ENCODE results near the gene ZNF611.
"Not testable (repeated sequence)": the region's sequence is repeated elsewhere in the genome, so short reads cannot be mapped to it uniquely, and the experiment has no call there.

Gene ZNF611

DNA sequence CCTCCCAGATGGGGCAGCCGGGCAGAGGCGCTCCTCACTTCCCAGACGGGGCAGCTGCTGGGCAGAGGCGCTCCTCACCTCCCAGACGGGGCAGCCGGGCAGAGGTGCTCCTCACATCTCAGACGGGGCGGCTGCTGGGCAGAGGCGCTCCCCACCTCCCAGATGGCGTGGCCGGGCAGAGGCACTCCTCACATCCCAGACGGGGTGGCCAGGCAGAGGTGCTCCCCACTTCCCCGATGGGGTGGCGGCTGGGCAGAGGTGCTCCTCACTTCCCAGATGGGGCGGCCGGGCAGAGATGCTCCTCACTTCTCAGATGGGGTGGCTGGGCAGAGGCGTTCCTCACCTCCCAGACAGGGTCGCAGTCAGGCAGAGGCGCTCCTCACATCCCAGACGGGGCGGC is 14.3 kb downstream of the ZNF611 start:
- in situ Hi-C loops (cut with MboI; ENCODE audit: low sequenced_read_pairs), result not testable (repeated sequence)

DNA sequence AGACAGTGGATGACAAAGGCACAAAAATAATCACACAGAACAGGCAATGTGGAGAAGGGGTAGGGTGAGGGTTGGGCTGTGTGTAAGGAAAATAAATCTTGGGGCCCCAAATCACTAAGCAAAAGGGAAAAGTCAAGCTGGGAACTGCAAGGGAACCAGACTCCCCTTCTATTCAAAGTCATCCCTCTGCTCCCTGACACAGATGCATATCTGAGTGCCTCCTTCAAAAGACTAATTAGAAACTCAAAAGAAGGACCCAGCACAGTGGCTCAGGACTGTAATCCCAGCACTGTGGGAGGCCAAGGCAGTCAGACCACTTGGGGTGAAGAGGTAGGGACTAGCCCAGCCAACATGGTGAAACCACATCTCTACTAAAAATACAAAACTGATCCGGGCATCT is 18.3 kb downstream of the ZNF611 start:
- in situ Hi-C loops (cut with MboI; ENCODE audit: low sequenced_read_pairs), result no loop called here

DNA sequence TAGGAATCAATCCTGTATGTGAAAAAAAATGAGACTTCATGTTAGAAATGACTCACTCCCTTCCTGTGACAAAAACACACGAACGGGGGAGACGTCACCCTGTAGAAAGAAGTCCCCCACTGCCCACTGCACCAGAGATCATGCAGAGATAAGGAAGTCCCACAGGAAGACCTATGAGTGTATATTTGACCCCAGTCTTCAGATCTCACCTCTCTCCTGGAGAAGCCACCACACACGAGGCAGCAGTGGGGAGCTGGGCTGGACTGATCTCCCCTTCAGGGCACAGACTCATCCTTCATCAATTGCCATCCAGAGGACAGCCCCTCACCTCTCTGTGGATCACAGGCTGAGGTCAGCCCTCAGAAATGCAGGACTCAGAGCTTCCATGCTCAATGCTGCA is 18.9 kb downstream of the ZNF611 start:
- in situ Hi-C loops (cut with MboI; ENCODE audit: low sequenced_read_pairs), result not testable (repeated sequence)

DNA sequence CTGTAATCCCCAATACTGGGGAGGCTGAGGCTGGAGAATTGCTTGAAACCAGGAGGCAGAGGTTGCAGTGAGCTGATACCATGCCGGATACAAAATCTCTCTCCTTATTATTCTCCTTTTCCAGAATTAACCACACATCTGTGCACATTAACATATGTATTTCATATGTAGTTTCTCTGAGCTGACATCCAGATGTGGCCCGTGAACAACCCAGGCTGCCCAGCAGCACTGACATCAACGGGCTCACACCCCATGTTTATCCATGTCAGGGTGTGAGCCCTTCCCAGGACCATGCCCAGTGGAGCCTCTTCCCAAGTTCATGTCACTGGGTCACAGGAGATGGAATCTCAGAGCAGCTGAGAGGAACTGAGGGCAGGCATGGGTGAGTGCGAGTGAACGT is 19.5 kb downstream of the ZNF611 start:
- in situ Hi-C loops (cut with MboI; ENCODE audit: low sequenced_read_pairs), result not testable (repeated sequence)

DNA sequence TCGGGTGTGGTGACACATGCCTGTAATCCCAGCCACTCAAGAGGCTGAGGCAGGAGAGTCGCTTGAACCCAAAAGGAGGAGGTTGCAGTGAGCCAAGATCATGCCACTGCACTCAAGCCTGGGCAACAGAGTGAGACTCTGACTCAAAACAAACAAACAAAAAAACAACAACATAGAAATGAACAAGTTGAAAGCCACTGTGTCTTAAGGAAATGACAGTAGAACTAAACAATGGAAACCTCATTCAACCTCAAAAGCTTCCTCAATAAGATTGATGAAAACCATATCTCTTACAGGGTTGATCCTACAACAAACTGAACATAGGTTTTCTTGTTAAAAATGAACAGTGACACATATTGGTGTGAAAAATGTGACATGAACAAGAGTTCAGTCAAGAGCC is 21.8 kb downstream of the ZNF611 start:
- in situ Hi-C loops (cut with MboI; ENCODE audit: low sequenced_read_pairs), result not testable (repeated sequence)

DNA sequence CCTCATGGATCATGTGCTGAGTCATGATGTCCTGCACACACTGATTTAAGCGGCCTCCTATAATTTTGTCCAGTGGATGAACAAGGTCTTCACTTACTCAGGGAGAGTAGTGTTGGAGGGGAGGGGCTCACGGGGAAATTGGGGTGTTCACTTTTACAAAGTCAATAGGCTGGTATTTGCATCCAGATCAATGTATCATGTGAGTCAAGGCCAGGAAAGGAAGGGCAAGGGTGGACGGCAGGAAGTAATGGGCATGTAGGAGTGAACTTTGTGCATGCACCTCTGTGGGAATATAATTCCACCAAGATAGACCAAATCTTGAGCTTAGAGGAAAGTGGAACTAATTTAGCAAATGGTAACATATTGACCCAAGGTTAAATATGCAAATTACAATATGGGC is 23.2 kb downstream of the ZNF611 start:
- in situ Hi-C loops (cut with MboI; ENCODE audit: low sequenced_read_pairs), result not testable (repeated sequence)

DNA sequence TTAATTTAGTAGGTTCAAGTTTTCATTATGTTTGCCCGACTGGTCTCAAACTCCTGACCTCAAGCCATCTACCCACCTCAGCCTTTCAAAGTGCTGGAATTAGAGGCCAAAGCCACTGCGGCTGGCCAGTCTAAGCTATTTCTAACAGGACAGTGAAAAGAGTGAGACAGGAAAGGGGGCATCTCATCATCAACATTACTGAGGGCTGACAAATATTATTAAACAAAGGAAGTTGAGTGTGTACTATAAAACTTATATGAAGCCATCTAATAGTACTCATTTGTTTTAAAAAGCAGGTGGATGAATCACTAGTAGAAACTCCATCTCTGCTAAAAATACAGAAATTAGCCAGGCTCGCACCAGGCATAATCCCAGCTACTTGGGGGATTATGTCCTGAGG is 24.3 kb downstream of the ZNF611 start:
- in situ Hi-C loops (cut with MboI; ENCODE audit: low sequenced_read_pairs), result no loop called here

DNA sequence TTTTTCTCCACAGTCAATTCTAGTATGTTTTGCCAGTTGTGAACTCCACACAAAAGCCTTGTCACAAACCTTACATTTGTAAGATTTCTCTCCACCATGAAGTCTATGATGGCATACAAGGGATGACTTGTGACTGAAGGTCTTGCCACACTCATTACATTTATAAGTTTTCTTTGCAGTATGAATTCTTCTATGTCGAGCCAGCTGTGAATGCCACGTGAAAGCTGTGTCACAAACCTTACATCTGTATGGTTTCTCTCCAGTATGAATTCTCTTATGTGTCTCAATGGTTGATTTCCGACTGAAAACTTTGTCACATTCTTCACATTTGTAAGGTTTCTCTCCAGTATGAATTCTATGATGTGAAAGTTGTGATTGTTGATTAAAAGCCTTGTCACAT is 29.2 kb downstream of the ZNF611 start:
- in situ Hi-C loops (cut with MboI; ENCODE audit: low sequenced_read_pairs), result not testable (repeated sequence)

DNA sequence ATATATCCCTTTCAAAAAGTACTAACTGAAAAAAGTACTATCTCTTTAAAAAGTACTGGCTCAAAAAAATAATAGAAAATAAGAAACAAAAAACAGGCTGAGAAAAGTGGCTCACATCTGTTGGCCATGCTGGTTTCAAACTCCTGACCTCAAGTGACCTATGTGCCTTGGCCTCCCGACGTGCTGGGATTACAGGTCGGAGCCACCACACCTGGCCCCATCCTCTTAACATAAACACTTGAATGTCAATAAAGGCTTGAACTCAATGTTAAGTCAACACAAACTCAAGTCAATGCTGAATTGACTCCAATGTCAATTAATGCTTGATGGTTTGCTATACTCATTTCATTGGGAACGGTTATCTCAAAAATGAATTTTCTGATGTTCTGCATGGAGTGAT is 30.9 kb downstream of the ZNF611 start:
- in situ Hi-C loops (cut with MboI; ENCODE audit: low sequenced_read_pairs), result no loop called here

DNA sequence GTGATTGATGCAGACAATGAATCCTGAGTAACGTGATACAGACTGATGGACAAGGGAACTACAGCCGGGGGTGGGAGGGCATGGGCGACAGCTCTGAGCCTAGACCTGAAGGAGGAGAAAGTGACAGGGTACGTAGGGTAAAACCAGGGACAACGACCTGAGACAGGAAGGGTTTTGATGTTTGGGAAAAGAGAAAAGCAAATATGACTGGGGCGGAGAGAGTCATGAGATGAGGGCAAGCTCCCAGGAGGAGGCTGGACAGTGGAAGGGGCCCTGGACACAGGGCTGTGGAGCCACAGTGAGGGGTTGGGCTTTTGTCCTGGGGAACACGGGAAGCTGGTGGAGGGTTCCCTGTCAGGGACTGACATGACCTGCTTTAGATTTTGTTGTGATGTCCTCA is 34.2 kb downstream of the ZNF611 start:
- in situ Hi-C loops (cut with MboI; ENCODE audit: low sequenced_read_pairs), result no loop called here

DNA sequence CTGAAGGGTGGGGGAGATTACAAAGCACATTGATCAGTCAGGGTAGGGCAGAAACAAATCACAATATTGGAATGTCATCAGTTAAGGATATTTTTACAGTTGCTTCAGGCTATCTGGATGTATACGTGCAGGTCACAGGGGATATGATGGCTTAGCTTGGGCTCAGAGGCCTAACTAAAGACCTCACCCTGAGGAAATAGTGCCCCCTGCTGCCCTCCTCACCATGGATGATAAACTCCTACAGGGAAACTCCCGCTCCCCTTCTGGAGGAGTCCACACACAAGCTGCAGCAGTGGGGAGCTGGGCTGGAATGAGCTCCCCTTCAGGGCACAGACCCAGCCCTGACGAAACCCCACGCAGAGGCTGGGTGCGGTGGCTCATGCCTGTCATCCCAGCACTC is 35.3 kb downstream of the ZNF611 start:
- in situ Hi-C loops (cut with MboI; ENCODE audit: low sequenced_read_pairs), result not testable (repeated sequence)

DNA sequence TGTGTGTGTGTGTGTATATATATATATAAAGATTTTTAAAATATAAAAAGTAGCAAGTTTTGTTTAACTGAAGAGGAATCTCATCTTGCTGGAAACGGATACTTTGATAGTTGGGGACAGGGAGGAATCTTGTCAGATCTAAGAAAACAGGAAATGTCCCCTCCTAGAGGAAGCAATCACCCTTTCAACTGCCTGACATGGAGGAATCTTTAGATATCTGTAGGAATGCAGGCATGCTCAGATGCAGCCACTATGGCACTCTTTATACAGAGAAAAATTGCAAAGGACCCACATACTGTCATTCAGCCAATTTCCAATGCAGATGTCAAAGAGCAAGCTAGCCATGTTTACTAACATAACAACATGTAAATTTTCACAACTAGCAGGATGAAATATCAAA is 38.8 kb downstream of the ZNF611 start:
- in situ Hi-C loops (cut with MboI; ENCODE audit: low sequenced_read_pairs), result no loop called here

DNA sequence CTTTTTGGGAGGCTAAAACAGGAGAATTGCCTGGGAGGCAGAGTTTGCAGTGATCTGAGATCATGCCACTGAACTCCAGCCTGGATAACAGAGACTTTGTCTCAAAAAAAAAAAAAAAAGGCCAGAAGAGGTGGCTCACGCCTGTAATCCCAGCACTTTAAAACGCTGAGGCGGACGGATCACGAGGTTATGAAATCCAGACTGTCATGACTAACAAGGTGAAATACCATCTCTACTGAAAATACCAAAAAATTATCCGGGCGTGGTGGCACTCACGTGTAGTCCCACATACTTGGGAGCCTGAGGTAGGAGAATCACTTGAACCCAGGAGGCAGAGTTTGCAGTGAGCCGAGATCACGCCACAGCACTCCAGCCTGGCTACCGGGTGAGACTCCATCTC is 39.9 kb downstream of the ZNF611 start:
- in situ Hi-C loops (cut with MboI; ENCODE audit: low sequenced_read_pairs), result no loop called here

DNA sequence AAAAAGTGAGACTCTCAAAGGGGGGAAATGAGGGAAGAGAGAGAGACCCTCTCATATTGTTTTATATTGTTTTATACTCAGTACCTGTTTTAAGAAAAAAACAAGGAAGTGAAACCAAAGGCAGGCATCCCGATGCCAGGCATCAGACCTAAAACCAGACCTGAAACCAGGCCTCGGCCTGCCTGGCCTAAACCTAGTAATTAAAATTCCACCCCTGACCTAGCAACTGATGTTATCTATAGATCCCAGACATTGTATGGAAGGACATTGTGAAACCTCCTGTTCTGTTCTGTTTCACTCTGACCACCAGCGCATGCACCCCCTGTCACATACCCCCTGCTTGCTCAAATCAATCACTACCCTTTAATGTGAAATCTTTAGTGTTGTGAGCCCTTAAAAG is 40.6 kb downstream of the ZNF611 start:
- in situ Hi-C loops (cut with MboI; ENCODE audit: low sequenced_read_pairs), result not testable (repeated sequence)

DNA sequence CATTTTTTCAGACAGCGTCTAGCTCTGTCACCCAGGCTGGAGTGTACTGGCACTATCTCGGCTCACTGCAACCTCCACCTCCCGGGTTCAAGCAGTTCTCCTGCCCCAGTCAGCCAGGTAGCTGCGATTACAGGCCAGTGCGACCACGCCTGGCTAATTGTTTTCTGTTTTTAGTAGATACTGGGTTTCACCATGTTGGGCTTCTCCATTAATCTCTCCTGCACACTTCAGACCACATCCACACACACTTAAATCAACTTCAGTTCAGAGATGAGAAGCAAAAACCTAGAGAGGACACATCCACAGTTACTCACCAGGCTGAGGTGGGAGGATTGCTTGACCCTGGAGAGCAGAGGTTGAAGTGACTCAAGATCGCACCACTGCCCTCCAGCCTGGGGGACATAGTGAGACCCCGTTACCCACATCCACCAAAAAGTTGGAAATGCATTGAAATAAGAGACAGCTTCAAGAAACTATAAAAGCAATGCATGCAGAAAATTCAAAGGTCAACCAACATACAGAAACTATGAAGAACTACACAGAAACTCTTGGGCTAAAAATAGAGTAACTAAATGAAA is 42.3 kb downstream of the ZNF611 start:
- in situ Hi-C loops (cut with MboI; ENCODE audit: low sequenced_read_pairs), result no loop called here

DNA sequence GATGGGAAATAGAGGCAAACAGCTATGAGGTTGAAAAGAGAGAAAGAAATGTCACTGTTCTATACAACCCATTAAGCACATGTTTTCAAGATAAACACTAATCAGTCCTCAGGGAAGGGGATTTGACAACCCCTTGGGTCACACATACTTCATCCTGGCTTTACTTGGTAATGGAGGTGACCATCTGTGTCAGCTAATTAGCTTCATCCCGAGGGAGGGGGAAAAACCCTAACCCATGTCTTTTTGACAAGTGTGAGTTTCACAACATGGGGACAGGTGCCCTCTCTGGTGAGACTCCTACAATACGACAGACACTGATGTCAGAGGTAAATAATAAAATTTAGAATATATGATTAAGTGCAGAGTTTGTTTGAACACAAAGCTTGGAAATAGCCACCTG is 43.1 kb downstream of the ZNF611 start:
- in situ Hi-C loops (cut with MboI; ENCODE audit: low sequenced_read_pairs), result no loop called here

DNA sequence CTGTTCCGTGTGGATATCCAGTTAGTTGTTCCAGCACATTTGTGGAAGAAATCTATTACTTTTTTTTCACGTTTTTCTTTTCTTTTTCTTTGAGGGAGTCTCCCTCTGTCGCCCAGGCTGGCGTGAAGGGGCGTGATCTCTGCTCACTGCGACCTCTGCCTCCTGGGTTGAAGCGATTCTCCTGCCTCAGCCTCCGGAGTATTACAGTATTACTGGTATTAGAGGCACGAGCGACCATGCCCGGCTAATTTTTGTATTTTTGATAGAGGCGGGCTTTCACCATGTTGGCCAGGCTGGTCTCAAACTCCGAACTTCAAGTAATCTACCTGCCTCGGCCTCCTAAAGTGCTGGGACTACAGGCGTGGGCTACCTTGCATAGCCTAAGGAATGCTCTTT is 43.6 kb downstream of the ZNF611 start:
- in situ Hi-C loops (cut with MboI; ENCODE audit: low sequenced_read_pairs), result no loop called here

DNA sequence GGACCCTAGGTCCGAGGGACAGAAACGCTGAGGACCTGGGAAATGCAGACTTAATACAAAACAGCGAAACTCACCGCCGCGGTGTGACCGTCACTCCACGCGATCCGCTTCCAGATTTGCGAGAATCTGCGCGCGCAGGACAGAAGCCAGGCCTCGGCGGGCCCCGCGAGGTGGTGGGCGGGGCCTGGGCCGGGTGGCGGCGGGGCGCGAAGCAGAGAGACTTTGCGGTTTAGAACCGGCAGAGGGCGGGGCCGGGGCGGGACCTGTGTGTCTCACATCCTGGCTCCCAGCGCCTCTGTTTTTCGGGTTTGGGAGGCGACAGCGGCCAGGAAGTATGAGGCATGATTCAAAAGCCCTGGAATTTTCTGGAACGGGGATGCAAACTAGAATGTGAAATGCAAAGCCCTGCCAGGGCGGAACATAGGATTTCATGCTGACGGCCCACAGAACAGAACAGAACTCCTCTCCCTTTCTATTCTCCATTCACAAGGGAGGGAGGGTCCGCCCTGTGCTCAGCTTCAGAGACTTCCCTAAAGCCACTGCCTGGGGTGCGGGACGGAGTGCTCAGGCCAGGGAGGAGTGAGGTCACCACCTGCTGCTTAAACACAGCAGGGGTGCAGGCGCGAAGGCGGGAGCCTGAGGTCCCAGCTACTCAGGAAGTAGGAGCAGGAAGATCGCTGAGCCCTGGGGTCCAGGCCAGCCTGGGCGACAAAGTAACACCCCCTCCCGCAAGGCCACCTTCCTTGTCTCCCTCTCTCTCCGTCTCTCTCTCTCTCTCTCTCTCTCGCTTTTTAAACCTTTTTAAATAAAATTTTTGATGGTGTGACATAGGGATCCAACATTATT is 44.3 kb downstream of the ZNF611 start:
- in situ Hi-C loops (cut with MboI; ENCODE audit: low sequenced_read_pairs), result no loop called here

DNA sequence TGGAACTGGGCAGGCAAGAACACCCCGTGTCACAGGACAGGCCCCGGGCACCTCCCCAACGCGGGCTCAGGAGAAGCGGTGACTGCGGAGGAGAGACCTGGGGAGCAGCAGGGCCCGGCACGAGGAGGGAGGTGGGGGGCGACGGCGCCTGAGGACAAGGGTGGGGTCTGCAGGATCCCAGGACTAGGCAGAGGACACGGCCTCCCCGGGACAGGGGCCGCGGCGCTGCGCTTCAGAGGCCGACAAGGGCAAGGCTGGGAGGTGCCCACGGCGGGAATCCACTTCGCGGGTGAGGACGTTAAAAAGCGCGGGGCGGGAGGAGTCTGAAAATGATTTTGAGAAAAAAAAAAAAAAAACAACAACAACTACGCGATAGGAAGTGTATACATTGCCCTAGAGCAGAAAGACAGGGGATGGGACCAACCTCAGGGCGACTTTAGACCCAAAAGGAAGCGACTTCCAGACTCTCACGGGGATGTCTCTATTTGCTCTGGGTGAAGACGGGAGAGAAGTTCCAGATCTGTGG is 44.9 kb downstream of the ZNF611 start:
- in situ Hi-C loops (cut with MboI; ENCODE audit: low sequenced_read_pairs), result no loop called here

DNA sequence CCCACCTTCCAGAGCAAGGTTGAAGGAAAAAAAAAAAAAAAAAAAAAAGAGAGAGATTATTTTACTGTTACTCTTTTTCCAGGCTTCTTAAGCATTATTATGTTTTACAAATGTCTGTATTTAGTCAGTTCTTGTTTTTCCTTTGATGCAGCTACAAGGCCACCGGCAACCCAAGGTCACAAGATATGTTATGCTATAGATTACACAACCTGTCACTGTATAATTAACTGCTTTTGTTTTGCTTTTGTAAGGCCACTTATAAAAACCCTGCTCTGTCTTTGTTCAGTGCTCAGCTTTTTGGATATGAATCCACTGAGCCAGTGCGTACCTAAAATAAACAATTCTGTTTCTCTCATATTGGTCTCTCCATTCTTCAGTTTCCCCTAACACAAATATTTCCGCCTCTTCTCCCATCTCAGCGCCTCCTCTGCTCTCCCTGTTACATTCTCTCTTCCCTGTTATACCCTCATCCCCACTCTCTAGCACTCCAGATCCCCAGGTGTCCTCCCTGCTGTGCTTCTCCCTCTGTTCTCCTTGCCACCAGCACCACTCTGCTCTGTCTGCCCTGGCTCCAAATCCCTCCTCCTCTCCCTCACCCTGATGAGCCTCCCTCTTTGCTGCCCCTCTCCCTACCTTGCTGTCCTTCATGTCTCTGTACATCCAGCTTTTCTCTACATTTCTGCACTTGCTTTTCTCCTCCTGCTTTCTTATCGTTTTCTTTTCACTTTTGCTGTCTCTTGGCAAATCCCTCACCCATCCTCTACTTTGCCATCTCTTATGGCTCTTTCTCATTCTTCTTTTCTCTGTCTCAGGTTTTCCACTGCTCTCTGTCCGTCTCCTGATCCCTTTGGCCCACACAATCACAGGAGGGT is 45.7 kb downstream of the ZNF611 start:
- in situ Hi-C loops (cut with MboI; ENCODE audit: low sequenced_read_pairs), result not testable (repeated sequence)

DNA sequence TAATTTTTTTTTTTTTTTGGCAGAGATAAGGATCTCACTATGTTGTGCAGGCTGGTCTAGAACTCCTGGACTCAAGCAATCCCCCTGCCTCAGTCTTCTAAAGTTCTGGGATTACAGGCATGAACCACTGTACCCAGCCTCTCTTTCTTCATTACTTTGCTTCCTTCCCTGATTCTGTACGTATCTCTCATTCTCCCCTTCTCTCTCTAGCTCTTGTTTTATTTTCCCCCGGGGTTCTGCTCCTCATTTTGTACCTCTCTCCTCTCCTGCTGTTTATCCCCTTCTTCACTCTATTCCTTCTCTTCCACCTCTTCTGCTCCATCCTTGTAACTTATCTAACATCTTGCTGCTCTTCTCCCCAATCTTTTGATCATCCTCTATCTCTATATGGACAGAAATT is 46.5 kb downstream of the ZNF611 start:
- in situ Hi-C loops (cut with MboI; ENCODE audit: low sequenced_read_pairs), result no loop called here

DNA sequence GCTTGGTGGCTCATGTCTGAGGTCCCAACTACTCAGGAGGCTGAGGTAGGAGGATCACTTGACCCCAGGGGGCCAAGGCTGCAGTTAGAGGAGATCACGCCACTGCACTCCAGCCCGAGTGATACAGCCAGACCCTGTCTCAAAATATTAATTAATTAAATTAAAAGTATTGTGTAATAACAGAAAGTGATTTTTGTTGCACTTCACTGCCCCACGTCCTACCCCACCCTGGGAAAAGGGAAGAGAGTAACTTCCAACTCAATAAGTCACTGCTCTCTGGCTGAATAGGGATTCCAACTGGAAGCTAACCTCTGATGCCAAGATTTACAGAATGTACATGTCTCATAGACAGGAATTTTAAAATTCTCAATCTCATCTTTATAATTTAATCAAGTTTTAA is 47.2 kb downstream of the ZNF611 start:
- in situ Hi-C loops (cut with MboI; ENCODE audit: low sequenced_read_pairs), result no loop called here

All from HL-60/S4 treated with phorbol 12-myristate 13-acetate at 8.2 ng/mL for 4 days and 3 days (cell line).